IMR-90 (cell line): ENCODE data around the gene PADI2.

Experiments
- CTCF ChIP-seq: conservative IDR thresholded peaks from 2 replicates; pipeline ENCODE4 v1.5.1; 2012; ENCODE audit warnings: mild to moderate bottlenecking, low read depth, low read length, improper control_type of control experiment
- POLR2A ChIP-seq: IDR thresholded peaks from 2 replicates; pipeline ENCODE4 v1.6.1; 2012; ENCODE audit warnings: mild to moderate bottlenecking, low read depth, low read length
- RAD21 ChIP-seq: IDR thresholded peaks from 2 replicates; pipeline ENCODE4 v1.6.1; 2012; ENCODE audit warnings: low read length, improper control_type of control experiment
- USF2 ChIP-seq: fragments of 150-350 bp; IDR thresholded peaks from 2 replicates; pipeline ENCODE4 v1.6.1; 2017; ENCODE audit warnings: mild to moderate bottlenecking, antibody characterized with exemption, low read length, low read depth

- TF ChIP-seq CTCF: no peak
- no peak for TF ChIP-seq RAD21
- no peak for TF ChIP-seq POLR2A
- no peak for TF ChIP-seq USF2
These were observed 560 bp downstream of the PADI2 start for GRCh38 chr1:17118706-17119075.
